Activated CD8-positive, alpha-beta memory T cell treated with anti-CD3 and anti-CD28 coated beads, Interleukin-2, amount 50 U/mL, for 48 hours (primary cell): ENCODE measurements around the gene PRPF19.

ENCODE experiments used
- DNase-seq: peaks from one replicate; pipeline ENCODE4 v3.0.0-alpha.2; 2020

PRPF19 gene

DNA sequence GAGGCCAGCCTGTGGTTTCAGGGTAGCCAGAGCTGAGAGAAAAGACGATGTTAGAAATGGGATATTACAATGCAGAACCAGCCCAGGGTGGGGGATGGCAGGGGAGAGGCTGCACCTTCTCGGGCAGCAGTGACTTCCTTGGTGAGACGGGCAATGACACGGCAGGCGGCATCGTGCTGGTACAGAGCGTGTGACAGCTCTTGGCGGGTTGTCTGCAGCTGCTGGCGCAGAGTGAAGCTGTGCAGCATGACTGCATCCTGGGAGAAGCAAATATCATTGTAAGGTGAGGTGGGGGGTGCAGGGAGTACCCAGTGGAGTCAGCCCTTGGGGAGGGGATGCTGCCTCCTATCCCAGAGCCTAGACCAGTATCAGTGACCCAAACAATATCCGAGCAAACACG lies 3.8 kb downstream of the PRPF19 start:
- no peak for DNase-seq

DNA sequence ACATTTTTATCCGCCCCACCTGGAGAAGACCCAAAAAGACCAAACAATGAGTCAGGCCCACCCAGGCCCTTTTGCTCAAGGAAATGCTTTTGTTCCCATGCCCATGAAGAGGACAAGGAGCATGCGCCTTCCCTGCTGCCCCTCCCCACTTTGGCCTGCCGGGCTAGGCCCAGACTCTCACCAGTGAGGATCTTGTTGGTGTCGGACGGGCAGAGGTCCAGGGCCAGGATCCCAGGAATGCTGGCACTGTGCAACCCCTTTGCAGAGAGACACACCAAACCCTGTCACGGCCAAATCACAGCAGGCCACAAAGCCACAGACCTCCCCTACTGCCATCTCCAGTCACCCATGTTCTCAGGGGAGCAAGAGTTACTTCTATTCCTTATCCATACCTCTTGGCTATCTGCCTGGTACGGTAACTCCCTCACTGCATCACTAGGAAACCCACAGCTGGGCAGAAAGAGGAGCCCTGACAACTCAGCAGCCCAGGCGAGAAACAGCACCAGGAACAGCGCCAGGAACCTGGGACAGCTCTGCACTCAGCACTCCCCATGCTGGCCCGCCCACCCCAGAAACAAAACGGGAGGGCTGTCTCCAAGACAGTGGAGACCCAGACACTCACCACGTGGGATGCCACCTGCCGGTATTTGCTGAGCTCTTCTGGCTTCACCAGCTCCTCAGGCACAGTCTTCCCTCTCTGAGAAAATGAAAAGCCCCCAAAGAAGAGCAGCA lies 5.5 kb downstream of the PRPF19 start:
- DNase-seq, result peak; percentile 46

DNA sequence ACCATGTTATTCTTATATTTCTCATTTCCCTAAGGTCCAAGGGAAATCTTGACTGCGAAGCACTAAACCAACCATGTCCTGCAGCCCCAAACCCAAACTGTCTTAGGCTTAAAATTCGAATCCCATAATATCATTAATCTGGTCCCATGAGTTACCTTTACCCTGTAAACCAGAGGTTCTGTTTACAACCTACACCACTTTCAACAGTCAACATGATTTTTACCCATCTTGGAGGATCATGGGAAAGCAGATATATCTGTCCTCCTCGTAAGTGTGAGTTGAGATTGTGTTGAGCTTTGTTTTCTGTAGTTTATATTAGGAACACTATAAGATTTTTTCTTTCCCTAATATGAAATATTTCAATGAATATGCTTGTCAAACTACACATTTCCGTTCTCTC lies 6.4 kb downstream of the PRPF19 start:
- DNase-seq, result no peak

DNA sequence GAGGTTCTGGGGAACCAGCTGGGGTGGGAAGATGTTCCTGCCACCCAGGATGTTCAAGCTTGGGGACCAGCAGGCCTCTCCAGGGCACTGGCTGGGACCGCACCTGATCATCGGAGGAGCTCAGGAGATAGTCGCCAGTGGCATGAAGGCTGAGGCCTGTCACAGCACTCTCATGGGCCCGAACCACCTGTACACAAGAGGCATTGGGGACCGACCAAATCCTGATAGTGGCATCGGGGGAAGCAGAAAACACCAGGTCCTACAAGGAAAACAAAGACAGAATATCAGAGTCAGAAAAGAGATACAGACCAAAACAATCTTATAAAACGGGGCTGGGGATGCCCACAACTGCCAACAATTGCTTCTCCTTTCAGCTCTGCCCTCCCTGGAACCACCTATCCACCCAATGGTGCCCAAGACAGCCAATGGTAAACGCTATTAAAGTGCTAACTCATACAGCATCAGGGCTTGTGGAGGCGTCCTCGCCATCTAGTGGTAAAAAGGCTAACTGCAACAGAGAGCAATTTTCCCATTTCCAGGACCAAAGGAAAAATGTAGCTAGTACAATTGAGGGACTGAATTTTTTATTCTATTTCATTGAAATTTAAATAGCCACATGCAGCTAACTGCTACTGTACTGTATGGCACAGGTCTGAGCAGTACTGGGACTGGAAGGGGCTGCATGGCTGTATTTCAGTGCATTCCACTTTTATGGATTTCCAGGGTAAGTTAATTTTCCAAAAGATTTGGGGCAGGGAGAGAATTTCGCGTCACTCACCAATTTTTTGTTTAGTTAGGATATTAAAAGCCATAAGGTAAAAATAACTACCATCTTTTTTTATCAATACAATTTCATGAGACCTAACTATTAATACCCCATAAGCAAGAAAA lies 7.1 kb downstream of the PRPF19 start:
- peak; percentile 57 for DNase-seq

DNA sequence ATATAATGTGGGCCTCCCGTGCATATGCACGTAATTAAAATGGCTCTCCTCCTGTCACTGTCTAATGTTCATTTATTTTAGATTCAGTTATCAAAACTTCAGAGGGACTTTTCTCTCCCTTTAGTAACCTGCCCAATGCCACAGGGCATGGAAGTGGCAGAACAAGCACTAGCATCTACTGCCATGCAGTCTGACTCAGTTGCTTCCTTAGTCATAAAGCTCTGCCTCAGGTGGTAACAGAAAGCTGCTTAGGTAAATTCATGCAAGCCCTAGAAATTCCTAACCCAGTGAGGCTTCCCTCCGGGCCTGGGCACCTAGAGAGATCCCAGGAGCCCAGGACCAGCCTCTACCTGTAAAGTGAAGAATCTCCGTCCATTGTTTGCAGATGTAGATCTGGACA lies 8.9 kb downstream of the PRPF19 start:
- no peak for DNase-seq

DNA sequence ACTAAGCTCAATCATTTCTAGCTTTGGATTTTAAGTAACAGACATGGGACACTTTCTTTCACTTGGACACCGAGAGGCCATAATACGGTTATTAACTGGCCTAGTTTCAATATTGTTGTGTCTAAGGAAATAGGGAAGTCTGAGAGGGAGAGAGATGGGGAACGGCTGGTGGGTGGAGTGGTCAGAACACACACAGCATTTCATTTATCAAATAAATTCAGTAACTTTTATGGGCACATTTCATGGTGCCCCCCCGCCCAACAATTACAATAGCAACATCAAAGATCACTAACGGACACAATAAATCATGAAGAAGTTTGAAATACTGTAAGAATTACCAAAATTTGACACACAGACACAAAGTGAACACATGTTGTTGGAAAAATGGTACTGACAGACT lies 10.7 kb downstream of the PRPF19 start:
- no peak for DNase-seq

DNA sequence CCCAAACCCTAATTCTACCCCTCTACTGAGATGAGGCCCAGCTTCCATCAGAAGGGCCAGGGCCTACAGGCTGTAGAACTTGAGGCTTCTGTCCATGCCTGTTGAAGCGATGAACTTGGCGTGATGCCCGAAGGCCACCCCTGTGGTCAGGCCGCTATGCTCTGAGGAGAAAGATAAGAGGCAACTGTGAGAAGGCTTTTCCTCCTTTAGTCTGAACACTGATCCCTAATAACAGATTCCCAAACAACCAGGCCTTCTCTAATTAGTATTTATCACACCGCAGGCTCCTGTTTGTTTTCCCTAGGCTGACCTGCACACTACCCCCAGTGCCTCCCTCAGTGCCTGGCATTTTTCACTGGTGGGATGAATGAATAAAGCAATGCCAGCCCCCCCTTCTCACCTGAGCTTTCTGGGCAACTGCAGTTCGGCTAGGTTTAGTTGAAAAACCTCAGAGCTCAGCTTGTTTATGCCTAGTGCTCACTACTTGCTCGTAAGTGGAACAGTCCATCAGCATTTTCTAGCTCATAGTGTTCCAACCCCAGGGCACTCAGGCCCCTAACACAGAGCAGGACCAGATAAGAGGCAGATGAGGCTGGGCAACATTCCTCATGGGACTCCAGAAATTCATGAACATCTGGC lies 15.2 kb downstream of the PRPF19 start:
- no peak for DNase-seq

DNA sequence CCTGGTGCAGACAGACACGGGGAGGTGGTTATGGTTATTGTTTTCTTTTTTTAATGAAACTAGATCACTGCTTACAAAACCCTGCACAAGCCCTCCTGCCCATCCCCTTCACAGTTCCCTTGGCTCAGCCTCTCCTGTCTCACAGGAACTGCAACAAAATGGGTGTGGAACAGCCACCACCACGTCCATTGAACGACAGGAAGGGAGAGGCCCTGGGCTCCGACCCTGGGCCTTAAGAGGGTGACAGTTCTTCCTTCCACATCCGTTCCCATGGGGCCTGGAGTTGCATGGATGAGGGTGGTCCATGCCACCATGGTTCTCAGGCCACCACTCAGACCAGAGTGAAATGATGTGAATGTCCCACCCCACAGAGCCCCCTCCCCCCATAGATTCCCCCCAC lies 15.7 kb downstream of the PRPF19 start:
- DNase-seq, result peak; percentile 38

DNA sequence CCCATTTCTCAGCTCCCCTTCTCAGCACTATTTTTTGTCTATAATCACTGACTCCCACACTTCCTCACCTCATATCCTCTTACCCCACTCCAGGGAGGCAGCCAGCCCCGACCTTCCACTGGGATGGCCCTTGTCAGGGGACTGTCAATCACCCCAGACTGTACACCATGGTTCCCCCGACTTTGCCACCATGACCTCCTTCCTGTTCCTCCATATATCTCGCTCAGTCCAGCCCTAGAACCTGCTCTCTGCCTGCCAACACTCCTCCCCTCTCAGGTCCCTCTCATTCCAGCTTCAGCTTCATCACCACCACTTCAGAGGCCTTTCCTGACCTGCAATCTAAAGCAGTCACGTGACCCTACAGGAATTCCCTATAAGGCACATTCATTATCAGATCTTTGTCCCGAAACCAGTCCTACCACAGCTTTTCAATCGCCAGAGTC lies 16.5 kb downstream of the PRPF19 start:
- DNase-seq, result peak; percentile 40

DNA sequence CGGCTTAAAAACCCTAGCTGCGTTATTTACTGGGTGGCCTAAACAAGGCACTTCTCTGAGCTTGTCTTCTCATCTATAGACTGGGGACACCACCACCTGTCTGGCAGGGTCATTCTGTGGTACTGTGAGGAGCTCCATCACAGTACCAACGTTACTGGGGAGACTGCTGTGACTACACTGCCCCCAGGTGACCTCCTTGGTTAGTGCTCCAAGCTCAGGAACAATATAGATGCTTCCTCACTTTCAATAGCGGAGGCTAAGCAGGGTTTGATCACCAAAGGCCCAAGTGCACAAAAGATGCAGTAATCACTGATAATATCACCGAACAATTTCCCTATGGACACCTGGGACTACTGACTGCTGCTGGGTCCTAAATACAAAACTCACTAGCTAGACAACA lies 18.8 kb downstream of the PRPF19 start:
- DNase-seq, result no peak

DNA sequence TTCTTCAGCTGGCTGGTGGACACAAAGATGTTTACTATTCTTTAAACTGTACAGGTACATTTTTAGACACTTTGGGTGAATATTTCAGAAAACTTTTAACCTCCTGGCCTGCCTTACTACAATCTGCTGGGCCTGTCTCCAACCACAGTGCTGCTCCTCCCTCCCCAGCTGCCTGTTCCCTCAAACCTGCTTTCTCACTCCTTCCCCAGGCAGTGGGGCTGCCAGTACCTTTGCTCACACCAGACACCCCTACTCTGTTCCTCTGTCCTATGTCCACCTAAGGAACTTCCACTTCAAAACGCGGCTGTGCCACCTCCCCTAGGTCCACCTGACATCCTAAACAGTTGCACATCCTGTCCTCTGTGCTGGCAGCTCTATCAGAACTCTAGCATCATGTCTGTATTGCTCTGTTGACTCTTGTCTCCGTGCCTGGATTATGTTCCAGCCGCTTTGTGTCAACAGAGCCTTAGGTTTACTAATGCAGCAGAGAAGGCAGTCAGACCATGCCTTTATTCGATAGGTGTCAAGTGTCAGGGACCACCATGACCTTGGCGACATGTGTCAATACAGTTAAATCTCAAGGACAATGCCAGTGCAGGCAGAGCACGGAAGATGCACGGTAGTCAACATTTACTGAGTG lies 25.6 kb downstream of the PRPF19 start:
- DNase-seq, result no peak

DNA sequence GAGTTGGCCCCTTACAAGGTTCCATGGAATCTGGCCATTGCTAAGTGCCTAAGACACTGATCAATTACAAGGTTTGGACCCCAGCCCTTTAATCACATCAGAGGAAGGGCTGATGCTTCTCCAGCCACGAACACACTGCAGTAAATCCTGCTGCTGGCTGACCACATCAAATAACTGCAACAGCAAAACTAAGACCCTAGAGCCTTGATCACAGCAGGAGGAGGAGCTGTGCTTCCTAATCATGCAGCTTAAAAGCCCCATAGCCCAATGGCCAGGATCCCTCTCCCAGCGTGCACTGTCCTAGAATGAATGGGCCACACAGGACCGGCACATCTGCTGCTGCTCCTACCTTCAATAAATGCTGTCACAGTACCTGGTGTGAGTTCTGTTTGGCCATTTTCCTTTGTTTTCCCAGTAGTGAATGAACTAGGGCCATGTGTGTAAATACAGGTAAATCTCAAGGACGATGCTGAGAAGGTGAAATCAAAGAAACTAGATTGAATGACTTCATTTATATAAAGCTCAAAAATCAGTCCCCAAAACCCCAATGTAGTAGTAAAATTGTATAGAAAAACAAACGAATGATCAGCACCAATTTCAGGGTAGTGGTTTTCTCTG lies 26.3 kb downstream of the PRPF19 start:
- DNase-seq, result no peak

DNA sequence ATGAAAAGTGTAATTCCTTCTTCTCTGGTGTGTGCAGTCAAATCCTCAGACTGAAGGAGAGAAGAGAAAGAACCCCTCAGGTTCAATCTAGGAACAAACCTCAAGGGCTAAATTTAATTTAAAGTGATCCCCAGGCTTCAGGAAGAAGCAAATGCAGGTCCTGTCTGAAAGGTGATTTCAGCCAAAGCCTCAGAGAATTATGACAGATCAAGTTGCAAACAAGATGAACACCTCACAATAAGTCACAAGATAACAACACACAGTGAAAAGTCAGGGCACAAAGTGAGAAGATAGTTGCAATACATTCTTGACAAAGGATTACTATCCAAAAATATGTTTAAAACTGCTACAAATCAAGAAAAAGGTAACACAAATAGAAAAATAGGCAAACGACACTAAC lies 27.3 kb downstream of the PRPF19 start:
- DNase-seq, result no peak

DNA sequence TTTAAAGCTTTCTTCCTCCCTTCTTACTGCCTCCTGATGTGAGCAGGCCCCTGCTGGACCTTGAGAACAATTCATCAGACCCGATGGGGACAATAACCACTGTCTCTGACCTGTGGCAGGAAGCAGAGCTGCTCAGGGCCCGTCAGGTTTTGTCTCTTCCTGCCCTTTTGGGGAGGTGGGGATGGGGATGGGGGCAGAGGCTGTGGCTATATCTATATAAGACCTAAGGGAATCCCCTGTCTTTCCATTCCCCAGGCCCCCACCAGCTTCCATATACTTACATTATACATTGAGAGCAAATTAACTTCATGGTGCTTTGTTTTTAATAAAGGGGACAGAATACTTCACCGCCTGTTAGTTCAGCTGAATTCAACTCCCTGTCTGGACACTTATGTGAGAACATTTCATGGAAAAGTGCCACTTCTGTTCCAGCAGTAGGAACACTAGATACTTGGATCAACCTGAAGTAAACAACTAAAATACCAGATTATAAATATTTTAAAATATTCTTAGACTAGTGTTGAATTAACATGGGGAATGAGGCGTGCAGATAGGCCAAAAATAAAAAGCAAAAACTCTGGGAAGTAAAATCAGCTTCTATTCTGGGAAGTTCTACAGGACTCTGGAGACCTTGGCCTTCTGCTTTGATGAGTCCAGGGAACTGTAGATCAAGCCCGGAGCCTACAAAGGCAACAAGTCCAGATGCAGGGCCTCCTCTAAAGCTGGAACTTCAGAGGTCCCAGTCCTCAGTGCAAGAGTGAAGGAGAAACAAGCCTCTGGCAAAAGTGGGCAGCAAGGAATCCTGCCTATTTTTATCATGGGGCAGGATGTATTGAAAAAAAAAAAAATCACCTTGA lies 27.9 kb downstream of the PRPF19 start:
- DNase-seq, result no peak

DNA sequence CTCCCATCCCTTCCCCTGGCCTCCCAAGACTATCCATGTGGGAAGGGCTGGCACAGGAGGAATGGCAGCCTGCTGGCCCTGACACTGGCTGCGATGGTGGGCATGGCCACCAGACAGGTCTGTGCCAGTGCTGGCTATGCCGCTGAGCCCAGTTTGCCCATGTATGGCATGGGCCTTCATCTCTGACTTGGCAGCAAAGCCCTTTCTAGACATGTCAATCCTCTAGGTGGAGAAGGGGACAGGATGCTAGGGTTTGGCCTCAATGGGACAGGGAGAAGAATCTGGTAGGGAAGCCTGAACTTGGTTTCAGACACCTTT lies 30.3 kb downstream of the PRPF19 start:
- DNase-seq, result no peak

DNA sequence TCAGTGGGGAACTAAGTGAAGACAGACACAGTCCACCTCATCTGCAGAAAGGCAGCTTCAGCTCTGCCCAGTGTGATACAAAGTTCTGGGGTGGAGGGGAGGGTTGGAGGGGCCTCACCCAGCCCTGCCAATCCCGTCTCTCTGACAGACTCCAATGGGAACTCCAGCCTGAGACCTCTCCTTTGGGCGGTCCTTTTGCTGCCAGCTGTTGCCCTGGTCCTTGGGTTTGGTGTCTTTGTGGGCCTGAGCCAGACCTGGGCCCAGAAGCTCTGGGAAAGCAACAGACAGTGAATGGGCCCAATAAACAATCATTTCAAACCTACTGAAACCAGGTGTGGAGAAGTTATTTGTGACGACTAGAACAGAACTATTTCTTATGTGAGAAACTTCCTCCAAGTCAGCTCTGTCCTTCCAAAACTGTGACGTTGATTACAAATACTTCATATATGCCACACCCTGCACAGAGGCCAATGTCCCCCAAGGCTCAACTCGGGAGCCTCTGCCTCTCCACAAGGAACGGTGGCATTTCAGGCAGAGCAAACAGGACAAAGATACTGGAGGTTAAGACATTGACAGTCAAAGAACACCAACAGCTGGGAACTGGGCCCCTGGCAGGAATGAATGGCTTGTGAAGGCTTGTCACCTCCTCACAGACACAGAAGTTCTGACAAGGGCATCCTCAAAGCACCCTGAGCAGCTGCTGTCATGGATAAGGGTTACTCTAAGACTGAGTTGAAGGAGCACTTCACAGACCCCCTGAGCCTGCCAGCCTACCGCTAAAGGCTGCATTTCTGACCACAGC lies 30.8 kb downstream of the PRPF19 start:
- DNase-seq, result no peak

DNA sequence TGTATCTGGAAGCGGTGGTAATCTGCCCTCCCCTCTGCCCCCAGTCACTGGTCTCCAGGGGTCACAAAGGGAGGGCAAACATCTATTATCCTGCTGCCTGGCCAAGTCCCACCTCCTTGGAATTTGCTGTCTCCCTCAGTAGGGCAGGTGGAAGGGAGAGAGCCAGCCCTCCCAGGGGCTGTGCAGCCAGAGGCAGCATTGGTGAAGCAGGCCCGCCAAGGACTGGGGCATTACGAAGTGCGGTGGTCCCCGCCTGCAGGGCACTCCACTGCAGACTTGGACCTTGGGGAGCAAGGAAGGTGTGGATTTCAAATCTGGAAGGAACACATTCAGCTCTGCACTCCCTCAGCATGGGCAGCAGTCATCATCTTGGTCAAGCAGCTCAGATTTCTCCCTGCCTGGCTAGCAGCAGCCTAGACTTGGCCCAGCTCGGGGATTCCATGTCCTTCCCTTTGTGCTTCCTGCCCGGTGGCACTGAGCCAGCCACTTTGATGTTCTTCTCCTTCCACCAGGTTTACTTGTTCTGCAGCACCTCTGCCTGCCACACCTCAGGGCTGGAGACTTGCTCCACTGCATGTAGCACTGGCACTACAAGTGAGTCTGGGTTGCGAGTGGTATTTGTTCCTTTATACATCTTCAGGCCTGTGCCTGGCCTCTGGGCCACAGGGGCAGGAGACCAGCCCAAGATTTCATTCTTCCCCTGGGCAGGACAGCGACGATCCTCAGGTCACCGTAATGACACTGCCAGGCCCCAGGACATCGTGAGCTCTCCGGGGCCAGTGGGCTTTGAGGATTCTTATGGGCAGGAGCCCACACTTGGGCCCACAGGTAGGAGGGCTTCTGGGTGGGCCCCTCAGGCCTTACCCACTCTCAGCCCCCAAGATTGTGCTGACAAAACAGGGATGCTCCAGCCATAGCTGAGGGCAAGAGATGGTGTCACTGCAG lies 31.7 kb downstream of the PRPF19 start:
- no peak for DNase-seq

DNA sequence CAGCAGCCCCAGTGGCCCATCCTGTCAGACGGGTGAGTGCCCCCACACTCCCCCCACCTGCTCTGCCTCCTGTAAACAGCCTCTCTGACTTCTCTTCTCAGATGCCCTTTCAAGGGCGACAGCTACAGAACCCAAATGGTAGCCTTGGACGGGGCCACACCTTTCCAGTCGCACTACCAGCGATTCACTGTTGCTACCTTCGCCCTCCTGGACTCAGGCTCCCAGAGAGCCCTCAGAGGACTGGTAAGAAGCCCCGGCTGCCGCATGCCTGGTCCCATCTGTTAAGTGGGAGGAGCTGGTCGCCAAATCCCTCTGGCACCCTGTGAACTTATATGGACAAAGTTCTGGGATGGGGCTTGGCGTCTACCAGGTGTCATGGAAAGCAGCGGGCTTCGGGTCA lies 32.9 kb downstream of the PRPF19 start:
- DNase-seq, result no peak

DNA sequence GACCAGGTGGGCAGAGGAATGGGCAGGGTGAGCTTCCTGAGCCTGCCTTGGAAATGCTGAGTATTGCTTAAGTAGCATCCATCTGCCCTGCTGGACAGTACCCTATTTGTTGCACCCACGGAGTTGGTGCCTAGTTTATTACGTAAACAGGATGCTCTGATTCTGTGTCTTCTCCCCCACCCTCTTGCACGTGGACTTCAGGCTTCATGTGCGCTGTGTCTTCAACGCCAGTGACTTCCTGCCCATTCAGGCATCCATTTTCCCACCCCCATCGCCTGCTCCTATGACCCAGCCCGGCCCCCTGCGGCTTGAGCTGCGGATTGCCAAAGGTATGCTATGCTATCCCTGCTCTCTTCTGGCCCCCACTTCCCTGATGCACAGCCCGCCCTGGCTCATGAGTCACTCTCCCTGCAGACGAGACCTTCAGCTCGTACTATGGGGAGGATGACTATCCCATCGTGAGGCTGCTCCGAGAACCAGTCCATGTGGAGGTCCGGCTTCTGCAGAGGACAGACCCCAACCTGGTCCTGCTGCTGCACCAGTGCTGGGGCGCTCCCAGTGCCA lies 33.3 kb downstream of the PRPF19 start:
- DNase-seq, result no peak
